Measurements from ENCODE around the gene MYO1E.
A peak's percentile ranks its signal among the peaks of the same experiment; 100 is the strongest.

MYO1E gene

GRCh38 chr15:59313641-59314332, 58.9 kb downstream of the MYO1E start:
- no peak for DNase-seq

GRCh38 chr15:59312205-59312604, 60.5 kb downstream of the MYO1E start:
- no peak for DNase-seq

GRCh38 chr15:59311195-59311594, 61.5 kb downstream of the MYO1E start:
- DNase-seq, result no peak

GRCh38 chr15:59309405-59309804, 63.3 kb downstream of the MYO1E start:
- no peak for DNase-seq

GRCh38 chr15:59307165-59307537, 65.5 kb downstream of the MYO1E start:
- no peak for DNase-seq

GRCh38 chr15:59306520-59307164, 66.0 kb downstream of the MYO1E start:
- DNase-seq, result no peak

- DNase-seq, result no peak
These were observed 67.9 kb downstream of the MYO1E start for GRCh38 chr15:59304807-59305206.

GRCh38 chr15:59304034-59304795, 68.5 kb downstream of the MYO1E start:
- no peak for DNase-seq

- no peak for DNase-seq
These were observed 69.0 kb downstream of the MYO1E start for GRCh38 chr15:59303633-59304032.

GRCh38 chr15:59303136-59303535, 69.5 kb downstream of the MYO1E start:
- DNase-seq, result no peak

- DNase-seq, result no peak
These were observed 71.1 kb downstream of the MYO1E start for GRCh38 chr15:59301527-59301926.

- no peak for DNase-seq
These were observed 72.0 kb downstream of the MYO1E start for GRCh38 chr15:59300618-59301139.

GRCh38 chr15:59299929-59300617, 72.6 kb downstream of the MYO1E start:
- peak; percentile 92 for DNase-seq

GRCh38 chr15:59298854-59299250, 73.8 kb downstream of the MYO1E start:
- no peak for DNase-seq

GRCh38 chr15:59298225-59298853, 74.3 kb downstream of the MYO1E start:
- peak; percentile 80 for DNase-seq

GRCh38 chr15:59296181-59296617, 76.5 kb downstream of the MYO1E start:
- no peak for DNase-seq

GRCh38 chr15:59295261-59296001, 77.2 kb downstream of the MYO1E start:
- no peak for DNase-seq

- no peak for DNase-seq
These were observed 78.0 kb downstream of the MYO1E start for GRCh38 chr15:59294574-59295260.

GRCh38 chr15:59292442-59293151, 80.1 kb downstream of the MYO1E start:
- no peak for DNase-seq

- DNase-seq, result no peak
These were observed 81.5 kb downstream of the MYO1E start for GRCh38 chr15:59291213-59291549.

Measured in activated CD4-positive, alpha-beta T cell treated with anti-CD3 and anti-CD28 coated beads, Interleukin-10, Interleukin-2, amounts not matched to agents 100 ng/mL and 50 ng/mL, durations not matched to agents 16 hours and 8 hours (primary cell).